ENCODE data around the gene JAK2. TPM values are rescaled to one million over a fixed set of nuclear protein-coding genes. Genes with fewer than 3 reads are reported as not detected.
"Not testable (repeated sequence)": the region's sequence is repeated elsewhere in the genome, so short reads cannot be mapped to it uniquely, and the experiment has no call there.

Gene JAK2
- polyA plus RNA-seq, 5 donors = 10.2 to 17.6 (median 14.1) TPM

- DNase-seq = no peak
Observed at GRCh38 chr9:5041390-5042115, 56.5 kb downstream of the JAK2 start.

DNA sequence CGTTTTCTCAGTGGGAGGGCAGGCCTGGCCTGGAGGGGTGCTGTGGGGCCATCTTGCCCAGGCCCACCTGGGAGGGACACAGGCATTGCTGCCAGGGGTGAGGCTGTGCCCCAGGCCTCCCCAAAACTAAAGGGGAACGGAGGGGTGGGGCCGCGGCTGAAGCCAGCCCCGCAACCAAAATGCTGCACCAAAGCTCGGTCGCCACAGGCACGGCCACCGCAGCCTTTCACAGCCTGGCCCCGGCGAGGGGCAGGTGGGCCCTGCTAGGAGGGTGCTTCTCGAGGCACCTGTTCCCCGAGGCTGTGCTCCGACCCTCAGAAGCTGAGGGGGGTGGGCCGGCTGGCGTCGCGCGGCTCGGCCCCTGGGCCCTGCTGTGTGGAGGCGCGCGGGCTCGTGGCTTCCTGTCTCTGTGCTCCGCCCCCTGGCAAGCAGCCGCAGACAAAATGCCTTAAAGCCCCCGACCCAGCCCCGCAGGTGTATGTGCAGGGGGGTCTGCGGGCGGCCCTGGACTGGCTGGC is 57.6 kb downstream of the JAK2 start:
- no peak for DNase-seq

- no peak for DNase-seq
Observed at GRCh38 chr9:5043381-5043780, 58.3 kb downstream of the JAK2 start.

DNA sequence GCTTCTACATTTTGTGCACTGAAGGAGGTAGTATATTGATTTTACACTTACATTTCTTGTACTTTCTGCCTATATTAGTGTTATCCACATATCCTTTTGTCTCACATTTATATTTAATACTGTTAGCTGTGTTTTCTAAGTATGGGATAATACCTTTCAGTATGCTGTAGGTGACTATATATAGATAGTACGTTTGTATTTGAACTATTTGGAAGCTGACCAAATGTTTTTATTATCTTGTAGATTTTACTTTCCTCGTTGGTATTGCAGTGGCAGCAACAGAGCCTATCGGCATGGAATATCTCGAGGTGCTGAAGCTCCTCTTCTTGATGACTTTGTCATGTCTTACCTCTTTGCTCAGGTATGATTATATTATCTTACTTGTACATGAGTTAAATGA is 59.1 kb downstream of the JAK2 start:
- no peak for DNase-seq

DNA sequence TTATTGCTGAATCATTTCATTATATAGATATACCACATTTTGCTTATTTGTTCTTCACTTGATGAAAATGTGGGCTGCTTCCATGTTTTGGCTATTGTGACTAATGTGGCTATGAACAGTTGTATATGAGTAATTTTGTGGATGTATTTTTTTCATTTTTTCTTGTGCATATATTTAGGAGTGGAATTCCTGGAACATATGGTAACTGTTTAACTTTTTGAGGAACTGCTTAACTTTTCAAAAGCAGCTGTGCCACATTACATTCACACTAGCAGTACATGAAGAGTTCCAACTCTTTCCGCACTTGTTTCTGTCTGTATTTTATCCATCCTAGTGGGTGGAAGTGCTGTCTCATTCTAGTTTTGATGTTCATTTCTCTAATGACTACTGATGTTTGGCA is 67.8 kb downstream of the JAK2 start:
- DNase-seq = no peak

- no peak for DNase-seq
Observed at GRCh38 chr9:5062631-5063030, 77.6 kb downstream of the JAK2 start.

DNA sequence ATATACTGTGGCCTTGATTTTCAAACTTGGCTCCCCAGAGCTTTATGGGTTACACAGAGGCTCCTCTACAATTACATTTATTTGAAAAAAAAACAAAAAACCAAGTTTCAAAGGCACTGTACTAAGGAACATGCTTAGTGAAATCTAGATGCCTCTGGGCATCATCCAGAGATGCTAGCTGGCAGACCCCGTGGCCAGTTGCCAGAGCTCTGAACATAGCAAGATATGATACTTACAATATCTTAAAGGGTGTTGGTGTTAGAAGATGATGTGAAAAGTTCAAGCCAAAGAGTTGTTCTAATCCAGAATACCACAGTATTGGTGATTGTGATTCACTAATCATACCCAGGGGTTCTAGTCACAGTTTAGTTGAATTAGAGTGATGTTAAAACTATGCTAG is 87.8 kb downstream of the JAK2 start:
- no peak for DNase-seq

DNA sequence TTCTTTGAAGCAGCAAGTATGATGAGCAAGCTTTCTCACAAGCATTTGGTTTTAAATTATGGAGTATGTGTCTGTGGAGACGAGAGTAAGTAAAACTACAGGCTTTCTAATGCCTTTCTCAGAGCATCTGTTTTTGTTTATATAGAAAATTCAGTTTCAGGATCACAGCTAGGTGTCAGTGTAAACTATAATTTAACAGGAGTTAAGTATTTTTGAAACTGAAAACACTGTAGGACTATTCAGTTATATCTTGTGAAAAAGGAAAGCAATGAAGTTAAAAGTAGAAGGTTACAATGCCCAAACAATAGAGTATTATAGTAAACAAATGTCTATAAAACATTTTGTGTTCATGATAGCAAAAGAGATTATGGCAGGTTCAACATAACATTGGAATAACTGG is 88.6 kb downstream of the JAK2 start:
- DNase-seq = no peak

GRCh38 chr9:5085993-5086392 is 100.9 kb downstream of the JAK2 start:
- DNase-seq = no peak

- DNase-seq = no peak
Observed at GRCh38 chr9:5089737-5090136, 104.7 kb downstream of the JAK2 start.

DNA sequence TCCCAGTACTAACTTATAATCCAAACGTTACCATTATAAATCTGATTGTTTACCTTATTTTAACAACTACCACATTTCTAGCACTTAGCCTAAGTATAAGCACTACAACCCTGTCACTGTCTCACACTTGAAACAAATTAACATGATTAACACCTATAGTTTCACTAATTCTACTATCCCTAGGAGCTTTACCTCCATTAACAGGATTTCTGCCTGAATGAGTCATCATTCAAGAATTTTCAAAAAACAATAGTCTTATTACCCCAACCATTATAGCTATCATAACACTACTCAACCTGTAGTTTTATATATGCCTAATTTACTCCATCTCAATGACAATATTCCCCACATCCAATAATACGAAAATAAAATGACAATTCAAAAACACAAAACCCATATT is 110.7 kb downstream of the JAK2 start:
- no peak for DNase-seq

DNA sequence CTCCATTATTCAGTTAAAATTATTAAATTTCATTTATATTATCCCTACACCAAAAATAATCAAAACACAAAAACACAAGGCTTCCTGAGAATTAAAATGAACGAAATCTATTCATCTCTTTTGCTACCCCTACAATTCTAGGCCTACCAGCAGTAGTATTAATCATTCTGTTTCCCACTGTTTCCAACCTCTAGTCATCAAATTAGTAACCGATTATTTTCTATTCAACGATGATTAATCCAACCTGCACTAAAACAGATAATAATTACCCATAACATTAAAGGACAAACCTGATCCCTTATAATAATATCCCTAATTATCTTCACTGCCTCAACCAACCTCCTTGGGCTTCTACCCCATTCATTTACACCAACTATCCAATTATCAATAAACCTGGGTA is 114.4 kb downstream of the JAK2 start:
- DNase-seq = no peak

DNA sequence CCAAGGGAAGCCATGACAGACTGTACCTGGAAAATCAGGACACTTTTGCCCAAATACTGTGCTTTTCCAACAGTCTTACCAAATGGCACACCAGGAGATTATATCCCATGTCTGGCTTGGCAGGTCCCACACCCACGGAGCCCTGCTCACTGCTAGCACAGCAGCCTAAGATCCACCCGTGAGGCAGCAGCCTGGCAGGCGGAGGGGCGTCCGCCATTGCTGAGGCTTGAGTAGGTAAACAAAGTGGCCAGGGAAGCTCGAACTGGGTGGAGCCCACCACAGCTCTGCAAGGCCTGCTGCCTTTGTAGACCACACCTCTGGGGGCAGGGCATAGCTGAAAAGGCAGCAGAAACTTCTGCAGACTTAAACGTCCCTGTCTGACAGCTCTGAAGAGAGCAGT is 116.1 kb downstream of the JAK2 start:
- DNase-seq = not testable (repeated sequence)

GRCh38 chr9:5106517-5106916 is 121.4 kb downstream of the JAK2 start:
- DNase-seq = not testable (repeated sequence)

GRCh38 chr9:5110867-5111681 is 126.0 kb downstream of the JAK2 start:
- DNase-seq = no peak

GRCh38 chr9:5111696-5112095 is 126.6 kb downstream of the JAK2 start:
- DNase-seq = no peak

DNA sequence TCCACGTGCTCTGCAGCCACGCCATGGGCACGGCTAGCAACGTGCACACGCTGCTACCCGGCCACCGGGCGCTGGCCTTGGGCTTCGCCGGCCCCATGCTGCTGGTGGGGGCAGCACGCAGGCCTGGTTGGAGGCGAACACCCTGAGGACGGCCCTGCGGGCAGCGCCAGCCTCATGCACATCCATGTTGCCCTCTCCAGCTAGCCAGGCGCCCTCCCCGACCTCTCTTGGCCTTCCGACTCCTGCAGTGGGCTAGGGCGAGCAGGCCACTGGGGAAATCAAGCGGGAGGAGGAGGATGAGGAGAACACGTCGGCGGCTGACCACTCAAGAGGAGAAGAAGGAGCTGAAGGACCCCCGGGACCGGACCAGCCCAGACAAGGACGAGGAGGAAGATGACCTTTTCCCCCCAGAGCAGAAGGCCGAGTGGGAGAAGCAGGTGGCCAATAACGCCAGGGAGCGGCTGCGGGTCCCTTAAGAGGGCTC is 127.1 kb downstream of the JAK2 start:
- no peak for DNase-seq

DNA sequence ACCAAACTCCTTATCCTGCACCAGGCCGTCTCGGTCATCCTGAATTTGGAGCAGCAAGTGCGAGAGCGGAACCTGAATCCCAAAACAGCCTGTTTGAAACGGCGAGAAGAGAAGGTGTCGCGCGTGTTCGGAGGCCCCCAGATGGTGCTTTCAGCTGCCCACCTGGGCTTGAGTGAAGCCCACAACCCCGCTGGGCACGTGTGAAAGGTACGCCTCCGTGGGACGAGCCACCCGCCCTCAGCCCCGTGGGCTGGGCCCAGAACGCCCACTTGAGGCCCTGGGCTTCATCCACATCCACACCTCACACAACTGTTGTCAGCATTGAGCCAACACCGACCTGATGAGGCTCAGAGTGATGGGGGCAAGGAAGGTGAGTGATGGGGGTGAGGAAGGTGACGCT is 127.6 kb downstream of the JAK2 start:
- DNase-seq = no peak

- DNase-seq = no peak
Observed at GRCh38 chr9:5113523-5113922, 128.5 kb downstream of the JAK2 start.

GRCh38 chr9:5113994-5114748 is 129.1 kb downstream of the JAK2 start:
- no peak for DNase-seq

- DNase-seq = no peak
Observed at GRCh38 chr9:5122116-5122515, 137.0 kb downstream of the JAK2 start.

DNA sequence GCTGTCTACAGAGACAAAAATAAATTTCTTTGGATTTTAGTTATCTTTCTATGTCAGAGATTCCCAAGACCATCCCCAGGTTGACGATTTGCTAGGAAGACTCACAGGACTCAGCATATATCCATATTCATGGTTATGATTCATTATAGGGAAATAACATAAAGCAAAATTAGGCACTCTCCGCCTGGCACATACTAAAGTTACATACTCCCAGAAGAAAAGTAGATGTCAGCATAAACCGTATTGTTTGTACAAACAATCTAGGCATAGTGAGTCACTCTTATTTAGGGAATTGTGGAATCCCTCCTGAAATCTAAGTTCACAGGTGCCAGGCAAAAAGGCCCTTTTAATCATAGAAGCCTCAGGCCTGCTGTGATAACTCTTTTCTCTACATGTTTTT is 137.4 kb downstream of the JAK2 start:
- no peak for DNase-seq

All from right lung (tissue), 5 donors.